ENCODE results near the gene HSDL2. TPM values are rescaled to one million over a fixed set of nuclear protein-coding genes. Genes with fewer than 3 reads are reported as not detected.

Gene HSDL2
- polyA plus RNA-seq, 4 donors = 85.0 to 108 (median 98.7) TPM

Other genes with a start within 250 kb of the HSDL2 start
- 10 to 100 TPM; 31.2 to 35.8 (median 34.1) TPM for gene SUSD1, start 204.8 kb upstream of the HSDL2 start, polyA plus RNA-seq (ENCODE audit: insufficient read length in 4 of 4)
- gene PTBP3, start 46.5 kb upstream of the HSDL2 start, polyA plus RNA-seq (ENCODE audit: insufficient read length in 4 of 4) = 100 to 1,000 TPM in 1 of 4 donors, 10 to 100 TPM in 3; 80.3 to 110 (median 84.2) TPM
- gene KIAA1958, start 106.7 kb downstream of the HSDL2 start, polyA plus RNA-seq (ENCODE audit: insufficient read length in 4 of 4) = 10 to 100 TPM; 10.9 to 17.6 (median 13.8) TPM